Activated naive CD8-positive, alpha-beta T cell (primary cell): Measurements from ENCODE around the gene ANKS1A.
"Not testable (repeated sequence)": the region's sequence is repeated elsewhere in the genome, so short reads cannot be mapped to it uniquely, and the experiment has no call there.

Experiments used
- H3K27ac Mint-ChIP-seq: one replicate; pipeline ENCODE4 v1.8.0; 2021; ENCODE audit warnings: mixed read lengths
- H3K27me3 Mint-ChIP-seq: one replicate; pipeline ENCODE4 v1.8.0; 2021; ENCODE audit warnings: mixed read lengths
- H3K36me3 Mint-ChIP-seq: one replicate; pipeline ENCODE4 v1.8.0; 2021; ENCODE audit warnings: mixed read lengths
- H3K4me1 Mint-ChIP-seq: one replicate; pipeline ENCODE4 v1.8.0; 2021; ENCODE audit warnings: low read depth, mixed read lengths
- H3K4me3 Mint-ChIP-seq: one replicate; pipeline ENCODE4 v1.8.0; 2021; ENCODE audit warnings: mild to moderate bottlenecking, mixed read lengths
- H3K9me3 Mint-ChIP-seq: one replicate; pipeline ENCODE4 v1.8.0; 2021; ENCODE audit warnings: low read depth, mixed read lengths

Gene ANKS1A

GRCh38 chr6:34888874-34889555 lies at the start of gene ANKS1A:
Gene ANKS1A, plus strand, starts transcription at chr6:34889255. Its CDS starts 148 bp downstream, at chr6:34889403.
- Mint-ChIP-seq H3K9me3 (peaks cover 2% of the 10 kb centered on the region), H3K36me3 (peaks cover 8% of the 10 kb centered on the region), H3K27ac (peak within 1 kb of the TSS; percentile 99), H3K4me3 (peak within 1 kb of the TSS; percentile 100), H3K4me1 (peaks cover 48% of the 10 kb centered on the region), H3K27me3 (no peaks in the 10 kb centered on the region)

- H3K9me3 Mint-ChIP-seq = no peaks in the 10 kb centered on the region
- no peaks in the 10 kb centered on the region for H3K4me1 Mint-ChIP-seq
- peaks cover 15% of the 10 kb centered on the region for H3K36me3 Mint-ChIP-seq
- no peak overlapping the region for H3K27ac Mint-ChIP-seq
- no peaks in the 10 kb centered on the region for H3K27me3 Mint-ChIP-seq
- H3K4me3 Mint-ChIP-seq = no peak overlapping the region
Observed at GRCh38 chr6:34839666-34840352, 49.2 kb upstream of the ANKS1A start.

DNA sequence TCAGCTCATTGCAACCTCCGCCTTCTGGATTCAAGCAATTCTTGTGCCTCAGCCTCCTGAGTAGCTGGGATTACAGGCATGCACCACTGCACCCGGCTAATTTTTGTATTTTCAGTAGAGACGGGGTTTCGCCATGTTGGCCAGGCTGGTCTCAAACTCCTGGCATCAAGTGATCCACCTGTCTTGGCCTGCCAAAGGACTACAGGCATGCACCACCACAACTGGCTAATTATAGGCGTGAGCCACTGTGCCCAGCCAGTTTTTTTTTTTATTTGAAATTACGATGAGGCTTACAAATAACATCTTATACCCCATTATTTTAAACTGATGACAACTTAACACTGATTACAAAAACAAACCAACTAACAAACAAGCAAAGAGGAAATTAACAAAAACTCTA lies 40.0 kb upstream of the ANKS1A start:
- not testable (repeated sequence) for H3K4me3 Mint-ChIP-seq, H3K4me1 Mint-ChIP-seq, H3K27ac Mint-ChIP-seq, H3K27me3 Mint-ChIP-seq, H3K9me3 Mint-ChIP-seq
- peaks cover 12% of the 10 kb centered on the region for H3K36me3 Mint-ChIP-seq

DNA sequence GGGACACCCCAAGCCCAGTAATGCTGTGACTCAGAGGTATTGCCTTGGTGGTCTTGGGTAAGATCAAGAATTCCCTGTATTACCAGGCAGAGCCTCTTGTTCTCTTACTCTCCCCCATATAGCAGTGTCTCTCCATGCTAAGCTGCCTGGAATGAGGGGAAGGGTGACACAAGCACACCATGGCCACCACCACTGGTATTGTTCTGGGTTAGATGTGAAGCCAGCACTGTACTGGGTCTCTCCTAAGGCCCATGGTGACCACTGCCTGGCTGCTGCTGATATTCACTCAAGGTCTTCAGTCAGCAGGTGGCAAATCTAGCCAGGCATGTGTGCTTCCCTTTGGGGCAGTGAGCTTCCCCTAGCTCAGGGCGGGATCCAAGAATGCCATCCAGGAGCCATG lies 37.7 kb upstream of the ANKS1A start:
- Mint-ChIP-seq H3K27me3 (no peaks in the 10 kb centered on the region), H3K4me1 (no peaks in the 10 kb centered on the region), H3K27ac (no peak overlapping the region), H3K36me3 (peaks cover 8% of the 10 kb centered on the region), H3K4me3 (no peak overlapping the region), H3K9me3 (no peaks in the 10 kb centered on the region)

DNA sequence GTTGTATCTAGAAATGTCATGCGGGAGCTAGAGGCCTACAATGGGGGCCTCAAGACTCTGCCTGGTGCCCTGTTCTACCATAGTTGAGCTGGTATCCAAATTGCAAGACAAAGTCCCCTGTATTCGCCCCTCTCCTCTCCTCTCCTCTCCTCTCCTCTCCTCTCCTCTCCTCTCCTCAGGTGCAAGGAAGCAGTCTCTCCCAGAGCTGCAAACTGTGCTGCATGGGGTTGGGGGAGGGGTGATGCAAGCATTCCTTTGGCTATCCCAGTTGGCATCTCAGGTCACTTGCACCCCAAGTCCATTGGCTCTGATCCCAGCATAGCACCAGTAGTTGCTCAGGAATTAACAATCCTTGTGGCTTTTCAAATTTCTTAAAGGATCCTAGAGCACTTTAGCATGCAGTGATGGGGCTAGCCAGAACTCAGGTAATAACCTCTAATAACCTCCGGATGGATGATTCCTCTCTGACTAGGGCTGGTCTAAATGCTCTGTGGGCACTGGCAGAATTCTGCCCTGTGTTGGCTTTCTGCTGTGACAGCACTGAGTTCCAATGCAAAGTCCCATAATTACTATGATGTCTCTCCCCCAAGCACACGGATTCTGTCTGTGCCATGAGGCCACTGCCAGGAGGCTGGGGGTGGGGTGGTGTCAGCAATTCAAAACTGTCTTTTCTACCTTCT lies 36.5 kb upstream of the ANKS1A start:
- Mint-ChIP-seq H3K4me3 (no peak overlapping the region), H3K27me3 (no peaks in the 10 kb centered on the region), H3K36me3 (peaks cover 8% of the 10 kb centered on the region), H3K27ac (no peak overlapping the region), H3K4me1 (no peaks in the 10 kb centered on the region), H3K9me3 (no peaks in the 10 kb centered on the region)

DNA sequence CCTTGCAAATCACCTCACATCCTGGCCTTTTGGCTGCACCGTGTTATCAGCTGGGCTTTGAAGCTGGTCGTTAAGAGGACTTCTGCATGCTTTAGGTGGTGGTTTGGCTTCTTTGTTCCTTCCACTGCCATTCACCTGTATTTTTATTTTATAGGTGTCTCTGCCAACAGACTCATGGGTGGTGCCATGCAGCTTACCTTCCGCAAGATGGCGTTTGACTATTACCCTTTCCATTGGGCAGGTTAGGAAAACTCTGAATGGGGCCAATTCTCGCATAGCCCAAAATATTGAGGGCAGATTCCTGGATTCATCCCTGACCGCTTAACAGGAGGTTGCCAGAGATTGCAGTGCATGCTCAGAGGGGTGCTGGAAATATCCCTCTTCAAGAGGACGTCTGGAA lies 33.6 kb upstream of the ANKS1A start:
- H3K4me3 Mint-ChIP-seq = no peak overlapping the region
- no peaks in the 10 kb centered on the region for H3K9me3 Mint-ChIP-seq
- H3K27me3 Mint-ChIP-seq = no peaks in the 10 kb centered on the region
- H3K36me3 Mint-ChIP-seq = peaks cover 9% of the 10 kb centered on the region
- H3K4me1 Mint-ChIP-seq = no peaks in the 10 kb centered on the region
- no peak overlapping the region for H3K27ac Mint-ChIP-seq

- peaks cover 9% of the 10 kb centered on the region for H3K36me3 Mint-ChIP-seq
- no peak overlapping the region for H3K27ac Mint-ChIP-seq
- H3K4me1 Mint-ChIP-seq = no peaks in the 10 kb centered on the region
- no peak overlapping the region for H3K4me3 Mint-ChIP-seq
- H3K9me3 Mint-ChIP-seq = no peaks in the 10 kb centered on the region
- no peaks in the 10 kb centered on the region for H3K27me3 Mint-ChIP-seq
Observed at GRCh38 chr6:34858681-34859080, 30.4 kb upstream of the ANKS1A start.

GRCh38 chr6:34859951-34860350 lies 29.1 kb upstream of the ANKS1A start:
- no peaks in the 10 kb centered on the region for H3K9me3 Mint-ChIP-seq
- H3K4me3 Mint-ChIP-seq = no peak overlapping the region
- no peaks in the 10 kb centered on the region for H3K27me3 Mint-ChIP-seq
- H3K27ac Mint-ChIP-seq = no peak overlapping the region
- H3K4me1 Mint-ChIP-seq = no peaks in the 10 kb centered on the region
- H3K36me3 Mint-ChIP-seq = peaks cover 9% of the 10 kb centered on the region

DNA sequence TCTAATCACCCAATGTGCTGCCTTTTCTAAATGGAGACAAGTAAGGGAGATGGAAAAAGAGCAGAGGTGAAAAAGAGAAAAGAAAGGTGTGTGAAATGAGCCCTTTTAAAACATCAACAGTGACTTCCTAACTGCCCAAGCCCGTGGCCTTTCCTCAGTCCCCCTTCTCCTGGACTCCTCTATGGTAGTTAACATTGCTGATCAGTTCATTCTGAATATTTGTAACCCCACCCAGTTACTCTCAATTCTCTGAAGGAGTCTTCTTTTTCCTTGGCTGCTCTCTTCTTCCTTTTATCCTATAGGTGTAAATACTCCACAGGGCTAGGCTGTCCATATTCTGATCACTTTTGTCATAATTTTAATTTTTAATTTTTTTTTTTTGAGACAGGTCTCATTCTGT lies 28.3 kb upstream of the ANKS1A start:
- Mint-ChIP-seq H3K4me1 (no peaks in the 10 kb centered on the region), H3K9me3 (no peaks in the 10 kb centered on the region), H3K36me3 (peaks cover 9% of the 10 kb centered on the region), H3K27me3 (no peaks in the 10 kb centered on the region), H3K4me3 (no peak overlapping the region), H3K27ac (no peak overlapping the region)

DNA sequence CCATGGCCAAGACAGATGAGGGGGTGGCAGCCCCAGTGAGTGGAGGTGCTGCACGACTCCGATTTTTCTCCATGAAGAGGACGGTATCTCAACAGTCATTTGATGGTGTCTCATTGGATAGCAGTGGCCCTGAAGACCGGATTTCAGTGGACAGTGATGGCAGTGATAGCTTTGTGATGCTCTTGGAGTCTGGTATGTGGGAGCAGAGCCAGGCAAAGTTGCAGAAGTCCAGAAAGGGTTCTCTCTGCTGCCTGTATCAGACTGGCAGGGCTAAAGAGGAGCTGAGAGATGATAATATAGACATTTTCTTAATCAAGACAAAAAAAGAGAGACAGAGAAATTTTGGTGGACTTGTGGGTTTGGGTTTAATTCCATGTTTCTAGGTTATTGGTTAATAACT lies 25.0 kb upstream of the ANKS1A start:
- Mint-ChIP-seq H3K27me3 (no peaks in the 10 kb centered on the region), H3K27ac (no peak overlapping the region), H3K36me3 (peaks cover 5% of the 10 kb centered on the region), H3K4me1 (no peaks in the 10 kb centered on the region), H3K4me3 (no peak overlapping the region), H3K9me3 (no peaks in the 10 kb centered on the region)

- Mint-ChIP-seq H3K27me3 (no peaks in the 10 kb centered on the region), H3K4me1 (no peaks in the 10 kb centered on the region), H3K27ac (no peak overlapping the region), H3K9me3 (no peaks in the 10 kb centered on the region), H3K36me3 (peaks cover under 1% of the 10 kb centered on the region), H3K4me3 (no peak overlapping the region)
Observed at GRCh38 chr6:34865107-34865506, 23.9 kb upstream of the ANKS1A start.

- Mint-ChIP-seq H3K27ac (no peak overlapping the region), H3K27me3 (no peaks in the 10 kb centered on the region), H3K4me3 (no peak overlapping the region), H3K9me3 (no peaks in the 10 kb centered on the region), H3K36me3 (peaks cover 4% of the 10 kb centered on the region), H3K4me1 (no peaks in the 10 kb centered on the region)
Observed at GRCh38 chr6:34866509-34866908, 22.5 kb upstream of the ANKS1A start.

- Mint-ChIP-seq H3K4me1 (no peaks in the 10 kb centered on the region), H3K4me3 (no peak overlapping the region), H3K9me3 (no peaks in the 10 kb centered on the region), H3K36me3 (peaks cover 6% of the 10 kb centered on the region), H3K27ac (no peak overlapping the region), H3K27me3 (no peaks in the 10 kb centered on the region)
Observed at GRCh38 chr6:34867484-34867883, 21.6 kb upstream of the ANKS1A start.

DNA sequence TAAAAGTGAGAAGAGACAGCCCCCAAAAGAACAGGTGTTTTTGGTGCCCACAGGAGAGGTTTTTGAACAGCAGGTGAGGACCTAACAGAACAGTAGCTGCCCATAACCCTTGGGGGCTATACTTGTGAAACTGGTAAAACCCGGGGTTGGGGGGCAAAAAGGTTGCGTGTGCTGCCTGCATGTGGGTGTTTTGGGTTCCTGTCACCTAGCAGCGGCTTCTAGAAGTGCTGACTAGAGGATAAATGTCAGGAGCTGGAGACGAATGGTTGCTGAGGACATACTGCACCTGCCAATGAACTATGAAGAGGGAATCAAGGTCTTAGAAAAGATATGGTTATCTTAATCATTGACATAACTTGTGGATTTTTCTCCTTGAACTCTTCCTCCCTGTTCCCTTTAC lies 17.2 kb upstream of the ANKS1A start:
- H3K9me3 Mint-ChIP-seq = no peaks in the 10 kb centered on the region
- H3K27ac Mint-ChIP-seq = no peak overlapping the region
- H3K36me3 Mint-ChIP-seq = peaks cover 6% of the 10 kb centered on the region
- H3K4me1 Mint-ChIP-seq = no peaks in the 10 kb centered on the region
- no peak overlapping the region for H3K4me3 Mint-ChIP-seq
- no peaks in the 10 kb centered on the region for H3K27me3 Mint-ChIP-seq

GRCh38 chr6:34872332-34872731 lies 16.7 kb upstream of the ANKS1A start:
- H3K27me3 Mint-ChIP-seq = no peaks in the 10 kb centered on the region
- H3K27ac Mint-ChIP-seq = no peak overlapping the region
- no peak overlapping the region for H3K4me3 Mint-ChIP-seq
- peaks cover 6% of the 10 kb centered on the region for H3K36me3 Mint-ChIP-seq
- H3K9me3 Mint-ChIP-seq = no peaks in the 10 kb centered on the region
- no peaks in the 10 kb centered on the region for H3K4me1 Mint-ChIP-seq
